Subcutaneous abdominal adipose tissue (tissue), 5 donors: Measurements from ENCODE around the gene FUT2.
A peak's percentile ranks its signal among the peaks of the same experiment; 100 is the strongest.
"Not testable (repeated sequence)": the region's sequence is repeated elsewhere in the genome, so short reads cannot be mapped to it uniquely, and the experiment has no call there.

Experiments used
- H3K27ac ChIP-seq: one replicate; pipeline ENCODE4 v1.7.0; 2013; ENCODE audit warnings: low read depth, mild to moderate bottlenecking, inconsistent platforms, low read length, moderate library complexity
- H3K27me3 ChIP-seq, 5 donors: one replicate each; pipeline ENCODE4 v1.7.0; 2013; ENCODE audit warnings: low read length in 5 of 5, inconsistent platforms in 1 of 5; ENCODE audit not compliant: control insufficient read depth in 5 of 5, insufficient read depth in 4 of 5
- H3K36me3 ChIP-seq, 5 donors: one replicate each; pipeline ENCODE4 v1.7.0; 2013; ENCODE audit warnings: low read length in 5 of 5; ENCODE audit not compliant: control insufficient read depth in 5 of 5, insufficient read depth in 5 of 5
- H3K4me1 ChIP-seq, 5 donors: one replicate each; pipeline ENCODE4 v1.7.0; 2013; ENCODE audit warnings: low read length in 5 of 5, mild to moderate bottlenecking in 3 of 5, moderate library complexity in 1 of 5; ENCODE audit not compliant: control insufficient read depth in 5 of 5, insufficient read depth in 5 of 5
- H3K4me3 ChIP-seq, 5 donors: one replicate each; pipeline ENCODE4 v1.7.0; 2013; ENCODE audit warnings: low read length in 5 of 5, low read depth in 1 of 5
- H3K9ac ChIP-seq, 5 donors: one replicate each; pipeline ENCODE4 v1.7.0; 2013; ENCODE audit warnings: low read length in 5 of 5, mild to moderate bottlenecking in 4 of 5, moderate library complexity in 3 of 5
- H3K9me3 ChIP-seq, 5 donors: one replicate each; pipeline ENCODE4 v1.7.0; 2013; ENCODE audit warnings: low read length in 5 of 5; ENCODE audit not compliant: control insufficient read depth in 5 of 5
- donor health status: healthy.
- donor health status: healthy.
- donor health status: healthy.
- donor health status: healthy.
- donor health status: healthy.

Gene FUT2

DNA sequence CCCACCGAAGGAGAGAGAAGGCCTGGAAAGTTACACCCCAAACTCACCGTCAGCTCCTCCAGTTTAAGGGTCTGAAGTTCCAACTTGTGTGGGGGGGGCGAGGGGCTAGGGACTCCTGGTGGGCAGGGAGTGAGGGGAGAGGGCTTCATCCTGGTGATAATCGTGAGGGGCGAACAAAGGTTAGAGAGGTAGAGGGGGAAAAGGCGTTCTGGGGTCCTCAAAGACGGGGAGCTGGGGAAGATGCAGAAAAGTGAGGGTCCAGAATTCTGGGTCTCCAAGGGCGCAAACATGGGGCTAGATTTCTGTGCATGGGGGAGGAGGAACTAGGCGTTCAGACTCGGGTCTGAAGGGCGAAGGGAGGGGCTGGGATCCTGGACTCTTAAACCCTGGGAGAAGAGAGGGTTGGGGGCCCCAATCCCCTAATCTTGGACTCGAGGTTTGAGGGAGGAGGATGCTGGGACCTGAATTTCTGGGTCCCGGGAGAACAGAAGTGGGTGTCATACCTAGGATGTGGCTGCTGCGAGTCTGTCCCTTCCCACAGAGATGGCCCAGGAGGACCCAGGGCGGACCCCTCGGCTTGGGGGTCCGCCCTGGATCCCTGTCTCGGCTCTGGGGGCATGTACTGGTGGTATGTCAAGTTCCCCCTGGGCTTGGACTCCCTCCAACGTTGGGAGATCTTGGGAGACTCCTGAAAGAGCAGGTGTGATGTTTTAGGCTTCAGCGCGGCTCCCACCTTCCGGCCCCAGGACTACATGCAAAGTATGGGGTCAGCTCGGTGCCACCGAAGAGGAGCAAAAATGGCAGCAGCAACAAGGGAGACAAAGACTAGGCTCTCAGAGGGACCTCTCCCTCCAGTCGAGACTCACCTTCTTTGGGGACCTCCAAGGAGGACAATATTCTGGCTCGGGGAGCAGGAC is 19.2 kb downstream of the FUT2 start:
- peaks cover 5 to 52% (median 43%) of the 10 kb centered on the region in 5 donors for H3K4me1 ChIP-seq

DNA sequence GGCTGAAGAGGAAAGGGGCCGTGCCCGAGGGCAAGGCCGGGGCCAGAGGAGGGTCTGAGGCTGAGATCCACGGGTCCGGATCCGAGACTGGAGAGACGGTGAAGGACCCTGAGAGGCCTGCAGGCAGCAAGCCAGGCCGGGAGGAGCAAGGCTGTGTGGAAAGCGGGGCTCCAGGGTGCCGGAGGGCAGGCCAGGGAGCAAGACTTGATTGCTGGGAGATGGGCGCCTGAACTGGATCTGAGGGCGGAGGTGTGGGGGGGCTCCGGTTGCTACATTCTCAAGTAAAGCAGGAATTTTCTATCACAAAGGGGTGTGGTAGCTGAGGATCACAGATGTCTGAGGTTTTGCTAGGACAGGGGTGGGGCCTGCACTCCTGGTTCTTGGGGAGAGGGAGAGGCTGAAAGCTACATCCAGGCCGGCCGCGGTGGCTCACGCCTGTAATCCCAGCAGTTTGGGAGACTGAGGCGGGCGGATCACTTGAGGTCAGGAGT is 20.0 kb downstream of the FUT2 start:
- Histone ChIP-seq H3K4me3 (peak overlapping the region in 2 of 5 donors; percentile 26 to 32), H3K9ac (no peak overlapping the region), H3K36me3 (peaks cover 0 to 6% (median 4%) of the 10 kb centered on the region in 5 donors), H3K9me3 (peaks cover 0 to 7% (median 5%) of the 10 kb centered on the region in 5 donors), H3K27me3 (peaks cover 0 to 2% (median 0%) of the 10 kb centered on the region in 5 donors), H3K27ac (no peak overlapping the region), H3K4me1 (peaks cover 9 to 58% (median 50%) of the 10 kb centered on the region in 5 donors)

More for the DNA sequence above, 19.2 kb downstream of the FUT2 start:
- Histone ChIP-seq H3K27ac (peak overlapping the region; percentile 60), H3K27me3 (no peaks in the 10 kb centered on the region), H3K9me3 (peaks cover 0 to 7% (median 5%) of the 10 kb centered on the region in 5 donors), H3K9ac (peak overlapping the region in 4 of 5 donors; percentile 60 to 81 (median 73)), H3K36me3 (no peaks in the 10 kb centered on the region), H3K4me3 (peak overlapping the region; percentile 61 to 79 (median 66))

DNA sequence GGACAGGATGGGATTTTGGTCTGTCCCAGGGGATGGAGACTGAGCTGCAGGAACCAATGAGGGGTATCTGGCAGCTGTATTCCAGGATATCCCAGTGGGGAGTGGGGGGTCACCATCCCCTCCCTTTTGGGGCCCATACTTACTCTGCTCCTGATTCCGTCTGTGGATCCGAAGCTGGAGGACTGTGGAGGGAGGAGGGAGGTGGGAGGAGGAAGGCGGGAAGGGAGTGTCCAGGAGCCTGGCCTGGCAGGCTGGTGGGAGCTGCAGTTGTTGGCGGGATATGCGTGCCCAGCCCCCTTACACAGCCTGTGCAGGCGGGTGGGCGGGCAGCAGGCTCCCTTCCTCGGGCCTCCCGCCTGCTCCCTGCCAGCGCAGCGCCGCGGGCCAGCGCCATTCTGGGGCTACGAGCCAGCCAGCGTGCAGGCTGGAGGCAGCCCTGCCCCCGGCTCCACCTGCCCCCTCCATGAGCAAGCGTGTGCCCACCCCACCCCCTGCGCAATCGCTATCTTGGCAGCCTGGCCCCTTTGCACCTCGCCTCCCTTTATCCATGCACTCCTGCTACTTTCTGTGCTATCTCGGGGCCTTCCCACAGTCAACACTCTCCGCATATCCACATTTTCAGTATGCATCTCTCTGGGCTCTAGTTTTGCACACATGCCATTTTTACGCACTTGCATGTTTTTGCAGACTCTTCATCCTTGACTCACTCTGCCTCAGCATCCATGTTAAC is 21.0 kb downstream of the FUT2 start:
- Histone ChIP-seq H3K36me3 (peaks cover 0 to 11% (median 5%) of the 10 kb centered on the region in 5 donors), H3K27ac (peak overlapping the region; percentile 23), H3K27me3 (peaks cover 0 to 6% (median 0%) of the 10 kb centered on the region in 5 donors), H3K9me3 (no peaks in the 10 kb centered on the region), H3K9ac (peak overlapping the region in 2 of 5 donors; percentile 19 to 23), H3K4me3 (peak overlapping the region; percentile 29 to 49 (median 36)), H3K4me1 (peaks cover 13 to 62% (median 55%) of the 10 kb centered on the region in 5 donors)

DNA sequence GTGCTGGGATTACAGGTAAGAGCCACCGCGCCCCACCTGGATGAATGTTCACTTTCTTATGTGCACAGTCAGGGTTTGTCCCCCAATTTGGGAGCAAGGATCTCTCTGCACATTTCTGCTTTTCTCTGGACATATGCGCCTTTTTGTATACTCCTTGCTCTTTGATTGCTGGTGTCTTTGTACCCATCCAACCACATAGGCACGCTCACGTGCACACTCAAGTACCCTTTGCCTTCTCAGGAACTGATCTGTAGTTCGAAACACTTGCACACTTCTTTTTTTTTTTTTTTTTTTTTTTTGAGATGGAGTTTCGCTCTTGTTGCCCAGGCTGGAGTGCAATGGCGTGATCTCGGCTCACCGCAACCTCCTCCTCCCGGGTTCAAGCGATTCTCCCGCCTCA is 22.3 kb downstream of the FUT2 start:
- Histone ChIP-seq H3K36me3 (peaks cover 0 to 18% (median 7%) of the 10 kb centered on the region in 5 donors), H3K4me1 (peaks cover 13 to 59% (median 55%) of the 10 kb centered on the region in 5 donors)
- not testable (repeated sequence) for H3K27me3 ChIP-seq, H3K9ac ChIP-seq, H3K4me3 ChIP-seq, H3K9me3 ChIP-seq, H3K27ac ChIP-seq

DNA sequence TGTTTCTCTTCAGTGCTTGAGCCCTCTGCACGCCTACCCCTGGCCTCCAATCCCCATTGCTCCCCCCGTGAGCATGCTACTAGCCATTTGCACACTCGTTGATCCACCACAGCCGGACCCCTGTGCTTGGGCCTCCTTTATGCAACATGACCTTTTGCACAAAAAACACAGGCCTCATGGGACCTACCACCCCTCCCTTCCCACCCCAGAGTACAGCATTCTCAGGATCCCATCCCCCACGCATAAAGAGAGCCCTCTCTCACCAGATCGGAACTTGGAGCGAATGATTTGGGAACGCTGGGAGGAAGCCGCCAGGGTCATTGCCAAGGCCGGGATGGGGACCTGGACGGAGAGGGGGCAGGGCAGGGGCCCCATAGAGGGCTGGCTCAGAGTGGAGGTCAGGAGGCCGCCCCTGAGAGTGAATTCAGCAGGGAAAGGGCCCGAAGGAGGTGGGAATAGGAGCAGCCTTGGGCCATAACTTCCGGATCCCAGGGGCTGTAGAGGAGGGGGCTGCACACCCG is 23.0 kb downstream of the FUT2 start:
- H3K9ac ChIP-seq, result no peak overlapping the region
- H3K9me3 ChIP-seq, result no peaks in the 10 kb centered on the region
- H3K36me3 ChIP-seq, result peaks cover 0 to 18% (median 7%) of the 10 kb centered on the region in 5 donors
- H3K27me3 ChIP-seq, result peaks cover 0 to 6% (median 0%) of the 10 kb centered on the region in 5 donors
- peaks cover 13 to 53% (median 48%) of the 10 kb centered on the region in 5 donors for H3K4me1 ChIP-seq
- no peak overlapping the region for H3K27ac ChIP-seq
- H3K4me3 ChIP-seq, result no peak overlapping the region

DNA sequence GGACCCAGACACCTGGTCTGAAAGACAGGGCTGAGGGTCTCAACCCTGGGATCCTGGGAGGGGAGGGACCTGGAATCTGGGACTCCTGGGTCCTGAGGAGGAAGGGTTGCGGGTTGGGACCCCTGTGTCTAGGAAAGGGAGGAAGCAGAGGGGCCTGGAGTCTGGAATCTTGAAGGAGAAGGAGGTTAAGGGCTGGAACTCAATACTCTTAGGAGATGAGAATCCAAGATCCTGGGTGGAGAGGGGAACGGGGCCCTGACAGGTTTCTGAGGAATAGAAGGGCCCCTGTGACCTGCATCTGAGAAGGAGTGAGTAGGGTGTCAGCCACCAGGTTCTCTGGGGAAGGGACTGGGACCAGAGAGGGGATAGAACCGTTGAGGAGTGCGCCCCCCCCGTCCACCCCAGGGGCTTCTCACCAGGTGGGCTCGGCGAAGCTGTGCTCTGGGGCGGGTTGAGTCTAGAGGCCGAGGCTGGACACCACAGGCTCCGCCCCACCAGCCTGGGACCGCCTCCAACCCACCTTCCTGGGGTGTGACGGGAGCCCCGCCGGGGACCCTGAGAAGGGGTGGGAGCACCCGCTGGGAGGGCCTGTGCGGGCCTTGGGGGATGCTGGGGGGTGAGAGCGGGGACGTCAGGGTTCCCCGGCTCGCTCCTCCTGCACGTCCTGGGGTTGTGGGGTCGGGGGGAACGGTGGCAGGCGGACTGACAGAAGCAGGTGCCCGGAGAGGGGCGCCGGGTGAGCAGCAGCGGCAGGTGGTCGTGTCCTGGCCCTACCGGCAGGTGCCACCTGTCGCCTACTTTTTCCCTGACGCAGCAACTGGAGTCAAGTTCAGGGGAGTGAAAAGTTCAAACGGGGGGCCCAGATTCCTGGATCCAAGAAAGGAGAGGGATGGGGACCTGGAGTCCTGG is 23.7 kb downstream of the FUT2 start, which contains the start of gene MAMSTR:
Gene MAMSTR (minus strand): TSS at position 463 of the 909 bp plus-strand sequence. CDS start 694 bp downstream, outside the sequence.
- Histone ChIP-seq H3K9ac (peak within 1 kb of the TSS in 1 of 5 donors; percentile 77), H3K36me3 (peaks cover 0 to 25% (median 7%) of the 10 kb centered on the region in 5 donors), H3K4me1 (peaks cover 15 to 56% (median 47%) of the 10 kb centered on the region in 5 donors), H3K27me3 (peaks cover 0 to 6% (median 0%) of the 10 kb centered on the region in 5 donors), H3K9me3 (no peaks in the 10 kb centered on the region), H3K4me3 (peak within 1 kb of the TSS; percentile 68 to 76 (median 73)), H3K27ac (peak within 1 kb of the TSS; percentile 69)

DNA sequence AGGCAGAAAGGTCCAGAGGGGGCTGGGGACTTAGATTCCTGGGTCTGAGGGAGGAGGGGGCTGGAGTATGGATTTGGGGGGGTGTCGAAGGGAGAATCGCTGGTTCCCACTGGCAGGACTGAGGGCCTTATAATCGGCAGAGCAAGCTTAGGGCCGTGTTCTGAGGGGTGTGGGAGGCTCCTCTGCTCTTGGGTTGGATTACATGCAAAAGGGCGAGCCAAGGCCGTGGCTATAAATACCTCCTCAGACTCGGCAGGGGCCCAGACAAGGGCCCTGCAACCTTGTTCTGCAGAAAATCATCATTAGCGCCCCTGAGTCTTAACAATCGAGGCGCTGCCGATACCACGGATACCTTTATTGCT is 24.5 kb downstream of the FUT2 start:
- Histone ChIP-seq H3K36me3 (peaks cover 0 to 27% (median 7%) of the 10 kb centered on the region in 5 donors), H3K4me3 (peak overlapping the region; percentile 68 to 76 (median 73)), H3K9me3 (no peaks in the 10 kb centered on the region), H3K4me1 (peaks cover 14 to 55% (median 43%) of the 10 kb centered on the region in 5 donors), H3K27ac (no peak overlapping the region), H3K27me3 (peaks cover 0 to 6% (median 0%) of the 10 kb centered on the region in 5 donors), H3K9ac (no peak overlapping the region)

DNA sequence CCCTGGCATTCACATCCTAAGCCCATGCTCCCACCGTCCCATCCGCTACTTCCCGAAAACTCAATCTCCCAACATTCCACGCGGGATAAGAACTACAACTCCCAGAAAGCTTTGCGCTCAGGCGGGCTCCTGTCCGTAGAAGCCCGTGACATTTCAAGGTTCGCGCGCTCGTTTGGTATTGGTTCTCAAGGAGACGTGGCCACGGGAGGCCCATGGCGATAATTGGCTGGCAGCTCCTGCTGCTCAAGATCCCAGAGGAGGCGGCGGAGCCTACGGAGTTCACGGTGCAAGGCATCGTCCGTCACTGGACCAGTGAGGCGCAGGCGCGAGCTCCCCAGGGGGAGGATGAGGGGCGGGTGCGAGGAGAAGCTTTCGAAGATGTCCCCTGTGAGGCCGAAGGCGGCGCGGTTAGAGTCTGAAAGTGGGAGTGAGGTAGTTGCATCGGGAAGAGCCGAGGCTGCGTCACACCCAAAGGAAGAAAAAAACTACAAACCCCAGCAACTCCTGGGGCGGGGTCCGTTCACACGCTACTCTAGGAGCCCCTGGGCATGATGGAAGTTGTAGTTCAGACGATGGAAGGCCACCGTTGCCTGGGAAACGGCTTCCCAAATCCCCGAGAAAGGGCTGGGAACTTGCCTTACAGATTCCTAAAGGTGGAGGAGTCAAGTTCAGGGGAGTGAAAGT is 25.0 kb downstream of the FUT2 start:
- Histone ChIP-seq H3K27ac (peak overlapping the region; percentile 69), H3K9ac (peak overlapping the region in 4 of 5 donors; percentile 55 to 77 (median 74)), H3K27me3 (peaks cover 0 to 6% (median 0%) of the 10 kb centered on the region in 5 donors), H3K4me1 (peaks cover 14 to 55% (median 41%) of the 10 kb centered on the region in 5 donors), H3K36me3 (peaks cover 0 to 27% (median 7%) of the 10 kb centered on the region in 5 donors), H3K9me3 (no peaks in the 10 kb centered on the region), H3K4me3 (peak overlapping the region; percentile 68 to 76 (median 73))
